ENCODE results near the gene TPD52L2. TPM values are rescaled to one million over a fixed set of nuclear protein-coding genes. Genes with fewer than 3 reads are reported as not detected.

TPD52L2 gene
- total and polyA plus RNA-seq, 5 experiments from 2014 or later, result 39.3 to 79.0 (median 56.4) TPM

DNA sequence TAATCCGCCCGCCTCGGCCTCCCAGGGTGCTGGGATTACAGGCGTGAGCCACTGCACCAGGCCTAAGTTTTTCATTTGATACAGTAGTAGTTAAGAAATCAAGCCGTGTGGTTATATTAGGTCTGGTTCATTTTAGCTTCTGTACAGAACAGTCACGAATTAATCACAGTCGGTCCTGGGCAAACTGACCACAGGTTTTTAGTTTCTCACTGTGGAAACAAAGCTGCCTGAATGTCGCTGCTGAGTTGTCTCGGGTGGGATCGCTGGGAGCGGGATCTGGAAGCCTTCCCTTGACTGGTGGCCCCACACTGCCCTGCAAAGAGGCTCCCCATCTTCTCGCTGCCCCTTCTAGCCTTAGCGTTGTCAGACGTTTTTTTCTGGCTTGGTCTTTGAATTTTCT is 72.5 kb downstream of the TPD52L2 start:
- POLR2A ChIA-PET, result no interaction called here
- H3K27me3 Mint-ChIP-seq, result no peaks in the 10 kb centered on the region
- peak overlapping the region in 3 of 10 donors; percentile 43 to 76 (median 57) for H3K27ac Mint-ChIP-seq
- peaks cover 0 to 2% (median 0%) of the 10 kb centered on the region in 9 donors for H3K9me3 Mint-ChIP-seq
- peaks cover 9 to 30% (median 19%) of the 10 kb centered on the region in 4 donors for H3K4me1 Mint-ChIP-seq
- H3K4me3 Mint-ChIP-seq, result no peak overlapping the region
- ATAC-seq (no peak), DNase-seq (no peak)
- H3K36me3 Mint-ChIP-seq, result peaks cover 0 to 36% (median 0%) of the 10 kb centered on the region in 3 donors

DNA sequence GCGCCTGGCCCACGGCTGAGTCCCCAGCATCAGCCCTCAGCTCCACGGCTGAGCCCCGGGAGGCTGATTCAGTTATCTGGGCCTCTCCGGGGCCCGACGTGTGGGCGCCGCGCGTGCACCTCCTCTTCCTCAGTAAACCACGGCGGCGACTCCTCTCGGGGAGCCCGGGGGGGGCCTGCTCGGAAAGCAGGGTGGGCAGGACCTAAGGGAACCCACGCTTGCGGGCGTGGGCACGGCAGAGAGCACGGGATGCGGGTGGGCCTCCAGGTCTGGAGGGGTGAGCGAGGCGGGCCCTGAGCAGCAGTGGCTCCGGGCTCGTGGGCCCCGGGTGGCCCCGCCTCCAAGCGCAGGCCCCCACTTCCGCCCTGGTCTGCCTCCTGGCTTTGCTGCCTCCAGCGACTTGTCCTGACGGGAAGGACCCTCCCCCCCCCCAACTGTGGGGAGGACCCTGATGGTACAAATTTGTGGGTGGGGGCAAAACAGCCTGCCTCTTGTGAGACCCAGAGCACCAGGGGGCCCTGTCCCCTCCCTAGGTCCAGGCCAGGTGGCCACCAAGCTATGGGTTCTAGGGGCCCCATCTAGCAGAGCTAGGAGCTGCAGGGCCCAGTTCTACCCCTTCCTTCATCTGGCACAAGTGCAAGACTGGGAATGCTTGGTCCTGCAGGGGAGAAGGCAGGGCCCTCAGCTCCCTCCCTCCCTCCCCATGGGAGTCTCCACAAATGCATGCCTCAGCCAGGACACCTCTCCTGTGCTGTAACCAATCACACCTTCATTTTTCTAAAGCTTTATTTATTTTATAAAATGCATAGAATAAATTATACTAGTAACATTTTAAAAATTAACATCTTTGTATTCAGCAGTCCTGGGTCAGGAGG is 74.2 kb downstream of the TPD52L2 start:
- peaks cover 9 to 31% (median 21%) of the 10 kb centered on the region in 4 donors for H3K4me1 Mint-ChIP-seq
- peak overlapping the region in 1 of 10 donors; percentile 27 for H3K27ac Mint-ChIP-seq
- H3K36me3 Mint-ChIP-seq, result peaks cover 0 to 33% (median 0%) of the 10 kb centered on the region in 3 donors
- DNase-seq (no peak), ATAC-seq (peak in 1 of 2 donors; percentile 14)
- POLR2A ChIA-PET, result interaction anchor here (0.7 to 1.6 kb wide), 4 partner anchors 13 to 41 kb away, joined by 3 to 4 read pairs (median 3); partner anchors contain the start of genes PRPF6 and UCKL1
- H3K27me3 Mint-ChIP-seq, result no peaks in the 10 kb centered on the region
- peaks cover 0 to 2% (median 0%) of the 10 kb centered on the region in 9 donors for H3K9me3 Mint-ChIP-seq
- no peak overlapping the region for H3K4me3 Mint-ChIP-seq

GRCh38 chr20:63940071-63940471 is 75.0 kb downstream of the TPD52L2 start:
- H3K27me3 Mint-ChIP-seq, result no peaks in the 10 kb centered on the region
- peak overlapping the region in 1 of 10 donors; percentile 40 for H3K27ac Mint-ChIP-seq
- peak in 1 of 10 donors; percentile 60 for DNase-seq
- no peak overlapping the region for H3K4me3 Mint-ChIP-seq
- H3K9me3 Mint-ChIP-seq, result peaks cover 0 to 2% (median 0%) of the 10 kb centered on the region in 9 donors
- no peak for ATAC-seq
- POLR2A ChIA-PET, result interaction anchor here (0.6 to 1.6 kb wide), 4 partner anchors 12 to 301 kb away, joined by 3 to 4 read pairs (median 3); partner anchors contain the start of genes PRPF6 and UCKL1
- peaks cover 0 to 28% (median 0%) of the 10 kb centered on the region in 3 donors for H3K36me3 Mint-ChIP-seq
- peaks cover 9 to 30% (median 17%) of the 10 kb centered on the region in 4 donors for H3K4me1 Mint-ChIP-seq

GRCh38 chr20:63940472-63941266 is 75.6 kb downstream of the TPD52L2 start:
- Mint-ChIP-seq H3K27ac (peak overlapping the region in 5 of 10 donors; percentile 15 to 92 (median 72)), H3K36me3 (peaks cover 0 to 29% (median 0%) of the 10 kb centered on the region in 3 donors), H3K4me1 (peaks cover 9 to 36% (median 18%) of the 10 kb centered on the region in 4 donors), H3K9me3 (peaks cover 0 to 2% (median 0%) of the 10 kb centered on the region in 9 donors), H3K4me3 (peak overlapping the region in 5 of 10 donors; percentile 15 to 77 (median 54)), H3K27me3 (no peaks in the 10 kb centered on the region)
- ATAC-seq (peak in 1 of 2 donors; percentile 4), DNase-seq (peak in 1 of 10 donors; percentile 59)
- POLR2A ChIA-PET, result interaction anchor here (0.6 to 2.2 kb wide), 3 partner anchors 11 to 301 kb away, joined by 3 to 7 read pairs (median 3); partner anchors contain the start of gene UCKL1

Small RNA genes within 50 kb of the gene (microRNA-seq; reads per million reads assigned to microRNA genes)
- gene MIR1914 (ENCODE audit: borderline microRNAs expressed) (not detected), gene MIR941-1 (ENCODE audit: borderline microRNAs expressed) (not detected), gene MIR941-2 (ENCODE audit: borderline microRNAs expressed) (not detected), gene MIR941-3 (ENCODE audit: borderline microRNAs expressed) (not detected), gene MIR941-4 (ENCODE audit: borderline microRNAs expressed) (not detected), gene MIR941-5 (ENCODE audit: borderline microRNAs expressed) (not detected)

Other genes with a start within 250 kb of the TPD52L2 start
- gene GMEB2, start 238.2 kb upstream of the TPD52L2 start, total RNA-seq, result 10 to 100 TPM; 26.1 to 26.6 TPM
- gene GMEB2, start 238.2 kb upstream of the TPD52L2 start, polyA plus RNA-seq, result 10 to 100 TPM in 1 of 3 donors, 1 to 10 TPM in 2; 6.2 to 16.3 (median 6.8) TPM
- 100 to 1,000 TPM in 1 of 2 experiments, 10 to 100 TPM in 1; 94.3 to 102 TPM for gene STMN3, start 211.8 kb upstream of the TPD52L2 start, total RNA-seq
- gene STMN3, start 211.8 kb upstream of the TPD52L2 start, polyA plus RNA-seq, result 10 to 100 TPM; 21.6 to 35.4 (median 34.0) TPM
- gene RTEL1, start 207.0 kb upstream of the TPD52L2 start, total RNA-seq, result 10 to 100 TPM; 23.6 to 25.5 TPM
- gene RTEL1, start 207.0 kb upstream of the TPD52L2 start, polyA plus RNA-seq, result 1 to 10 TPM; 3.2 to 6.8 (median 4.4) TPM
- gene TNFRSF6B, start 168.6 kb upstream of the TPD52L2 start, total RNA-seq, result 1 to 10 TPM in 1 of 2 experiments, under 1 TPM in 1; 0.96 to 1.1 TPM
- gene TNFRSF6B, start 168.6 kb upstream of the TPD52L2 start, polyA plus RNA-seq, result under 1 TPM in 2 of 3 donors, not detected in 1; 0.22 to 0.84 TPM
- 100 to 1,000 TPM; 106 to 108 TPM for gene ARFRP1, start 157.3 kb upstream of the TPD52L2 start, total RNA-seq
- 10 to 100 TPM; 60.1 to 92.1 (median 80.9) TPM for gene ARFRP1, start 157.3 kb upstream of the TPD52L2 start, polyA plus RNA-seq
- 10 to 100 TPM; 52.6 to 53.9 TPM for gene ZGPAT, start 157.2 kb upstream of the TPD52L2 start, total RNA-seq
- 10 to 100 TPM; 42.3 to 73.8 (median 47.1) TPM for gene ZGPAT, start 157.2 kb upstream of the TPD52L2 start, polyA plus RNA-seq
- 100 to 1,000 TPM in 1 of 2 experiments, 10 to 100 TPM in 1; 95.0 to 104 TPM for gene LIME1, start 128.6 kb upstream of the TPD52L2 start, total RNA-seq
- 100 to 1,000 TPM; 255 to 292 (median 282) TPM for gene LIME1, start 128.6 kb upstream of the TPD52L2 start, polyA plus RNA-seq
- gene SLC2A4RG, start 125.5 kb upstream of the TPD52L2 start, total RNA-seq, result 100 to 1,000 TPM; 124 to 134 TPM
- 1 to 10 TPM; 3.8 to 4.8 (median 4.7) TPM for gene SLC2A4RG, start 125.5 kb upstream of the TPD52L2 start, polyA plus RNA-seq
- not detected for gene ZBTB46, start 34.0 kb upstream of the TPD52L2 start, total RNA-seq
- under 1 TPM; 0.06 to 0.08 (median 0.06) TPM for gene ZBTB46, start 34.0 kb upstream of the TPD52L2 start, polyA plus RNA-seq
- gene ABHD16B, start 3.8 kb upstream of the TPD52L2 start, total RNA-seq, result not detected
- under 1 TPM; 0.29 to 0.60 (median 0.57) TPM for gene ABHD16B, start 3.8 kb upstream of the TPD52L2 start, polyA plus RNA-seq
- 10 to 100 TPM; 51.8 to 52.9 TPM for gene DNAJC5, start 29.9 kb downstream of the TPD52L2 start, total RNA-seq
- 1 to 10 TPM; 4.7 to 7.1 (median 6.7) TPM for gene DNAJC5, start 29.9 kb downstream of the TPD52L2 start, polyA plus RNA-seq
- 10 to 100 TPM; 48.2 to 50.9 TPM for gene UCKL1, start 91.1 kb downstream of the TPD52L2 start, total RNA-seq
- 10 to 100 TPM; 19.8 to 28.3 (median 21.0) TPM for gene UCKL1, start 91.1 kb downstream of the TPD52L2 start, polyA plus RNA-seq
- 10 to 100 TPM; 17.7 to 19.4 TPM for gene ZNF512B, start 104.7 kb downstream of the TPD52L2 start, total RNA-seq
- 1 to 10 TPM in 1 of 3 donors, under 1 TPM in 2; 0.57 to 1.5 (median 0.59) TPM for gene ZNF512B, start 104.7 kb downstream of the TPD52L2 start, polyA plus RNA-seq
- 1 to 10 TPM; 7.7 to 9.3 TPM for gene SAMD10, start 114.4 kb downstream of the TPD52L2 start, total RNA-seq
- gene SAMD10, start 114.4 kb downstream of the TPD52L2 start, polyA plus RNA-seq, result 10 to 100 TPM in 1 of 3 donors, 1 to 10 TPM in 2; 7.4 to 15.4 (median 8.9) TPM
- 10 to 100 TPM; 91.1 to 93.3 TPM for gene PRPF6, start 115.9 kb downstream of the TPD52L2 start, total RNA-seq
- 100 to 1,000 TPM in 1 of 3 donors, 10 to 100 TPM in 2; 67.2 to 110 (median 85.9) TPM for gene PRPF6, start 115.9 kb downstream of the TPD52L2 start, polyA plus RNA-seq
- gene C20orf204, start 170.9 kb downstream of the TPD52L2 start, total RNA-seq, result 1 to 10 TPM; 5.6 to 5.8 TPM
- under 1 TPM in 1 of 3 donors, not detected in 2; 0.54 TPM for gene C20orf204, start 170.9 kb downstream of the TPD52L2 start, polyA plus RNA-seq
- not detected for gene SOX18, start 184.4 kb downstream of the TPD52L2 start, total RNA-seq
- gene SOX18, start 184.4 kb downstream of the TPD52L2 start, polyA plus RNA-seq, result not detected
- 10 to 100 TPM; 42.0 to 42.7 TPM for gene TCEA2, start 197.9 kb downstream of the TPD52L2 start, total RNA-seq
- 10 to 100 TPM; 22.5 to 33.0 (median 32.1) TPM for gene TCEA2, start 197.9 kb downstream of the TPD52L2 start, polyA plus RNA-seq
- gene RGS19, start 214.2 kb downstream of the TPD52L2 start, total RNA-seq, result 10 to 100 TPM; 16.9 to 20.7 TPM
- 10 to 100 TPM; 50.9 to 67.5 (median 59.4) TPM for gene RGS19, start 214.2 kb downstream of the TPD52L2 start, polyA plus RNA-seq
- gene OPRL1, start 214.8 kb downstream of the TPD52L2 start, total RNA-seq, result 1 to 10 TPM in 1 of 2 experiments, under 1 TPM in 1; 0.91 to 1.1 TPM
- gene OPRL1, start 214.8 kb downstream of the TPD52L2 start, polyA plus RNA-seq, result 1 to 10 TPM in 1 of 3 donors, under 1 TPM in 2; 0.77 to 1.6 (median 0.82) TPM
- not detected for gene LKAAEAR1, start 219.1 kb downstream of the TPD52L2 start, total RNA-seq
- gene LKAAEAR1, start 219.1 kb downstream of the TPD52L2 start, polyA plus RNA-seq, result 1 to 10 TPM in 1 of 3 donors, under 1 TPM in 1, not detected in 1; 0.63 to 1.1 TPM
- gene NPBWR2, start 242.3 kb downstream of the TPD52L2 start, total RNA-seq, result not detected
- not detected for gene NPBWR2, start 242.3 kb downstream of the TPD52L2 start, polyA plus RNA-seq